ENCODE results near the gene SEC16B. TPM values are rescaled to one million over a fixed set of nuclear protein-coding genes. Genes with fewer than 3 reads are reported as not detected.

The SEC16B gene
- total and polyA plus RNA-seq, 9 of the 15 experiments (the other 6 are each of a cell fraction or from before 2014, with no cell fraction given), result not detected

GRCh38 chr1:177933881-177934280, 36.0 kb downstream of the SEC16B start:
- CTCF ChIA-PET (ENCODE audit: low intra/inter-chr PET ratio), result no interaction called here
- H2AFZ ChIP-seq (ENCODE audit: low read depth, low read length), result no peak overlapping the region
- no peak overlapping the region for H3K4me3 ChIP-seq
- H4K20me1 ChIP-seq (replicated peaks; ENCODE audit: control insufficient read depth, insufficient read depth, low read length), result no peaks in the 10 kb centered on the region
- no peaks in the 10 kb centered on the region for H3K79me2 ChIP-seq (ENCODE audit: control insufficient read depth, insufficient read depth, low read length)
- no TSS peak for BruUV-seq (replicated peaks)
- H3K27ac ChIP-seq (ENCODE audit: extremely low read depth, low read depth, low read length), result no peak overlapping the region
- intact Hi-C loops (cut with micrococcal nuclease) (no loop called here), in situ Hi-C loops (cut with MboI) (loop anchor here (25.0 kb wide), 1 partner anchor 1372 kb away; no protein-coding TSS in a partner anchor)
- WGBS (ENCODE audit: insufficient coverage, low coverage, missing lambda C conversion rate), result 0% methylated on average over 1 of the region's 1 CpG
- POLR2A ChIA-PET, result no interaction called here
- H3K4me1 ChIP-seq (replicated peaks in 1 of 2; ENCODE audit: control insufficient read depth in 2 of 2, insufficient read depth in 2 of 2, low read length in 2 of 2), result no peaks in the 10 kb centered on the region
- no peaks in the 10 kb centered on the region for H3K9me1 ChIP-seq (ENCODE audit: control insufficient read depth, insufficient read depth, low read length)
- FAIRE-seq (no peak), ATAC-seq (no peak), DNase-seq (ENCODE audit: extremely low read depth in 1 of 4, low spot score in 3 of 4) (no peak)
- no peaks in the 10 kb centered on the region for H3K9me3 ChIP-seq (replicated peaks; ENCODE audit: control insufficient read depth, insufficient read depth, low read depth, low read length)
- no peaks in the 10 kb centered on the region for H3K27me3 ChIP-seq (ENCODE audit: control insufficient read depth in 2 of 2, insufficient read depth in 2 of 2, low read length in 2 of 2)
- no peak overlapping the region for H3K9ac ChIP-seq (ENCODE audit: insufficient read depth in 1 of 2, low read depth in 2 of 2, low read length in 2 of 2)
- no peaks in the 10 kb centered on the region for H3K36me3 ChIP-seq (ENCODE audit: control insufficient read depth, insufficient read depth, low read length)
- TF ChIP-seq XRCC5 (IDR thresholded peaks at IDR 0.05; ENCODE audit: low read depth, low read length) (no peak), MAX (CRISPR knock-in tag; IDR thresholded peaks at IDR 0.05) (no peak), E2F5 (CRISPR knock-in tag; IDR thresholded peaks at IDR 0.05) (no peak), E2F3 (CRISPR knock-in tag; IDR thresholded peaks at IDR 0.05) (no peak), ZNF408 (CRISPR knock-in tag; IDR thresholded peaks at IDR 0.05; ENCODE audit: low read depth) (no peak), ESRRB (CRISPR knock-in tag; IDR thresholded peaks at IDR 0.05; ENCODE audit: borderline replicate concordance) (no peak), ZNF696 (CRISPR knock-in tag; conservative IDR thresholded peaks at IDR 0.05) (no peak), TAL1 (IDR thresholded peaks at IDR 0.05) (no peak), CBX2 (IDR thresholded peaks at IDR 0.05; ENCODE audit: insufficient read depth, low read length, poor library complexity, severe bottlenecking) (no peak), ZBTB2 (IDR thresholded peaks at IDR 0.05) (no peak), ZMIZ1 (IDR thresholded peaks at IDR 0.05; ENCODE audit: low read depth in 2 of 2, low read length in 2 of 2) (no peak), HNRNPH1 (optimal IDR thresholded peaks at IDR 0.05; ENCODE audit: low read depth, low read length) (no peak), SRSF3 (IDR thresholded peaks at IDR 0.05; ENCODE audit: insufficient read depth, low read length) (no peak), ZHX1 (conservative IDR thresholded peaks at IDR 0.05; ENCODE audit: low read length) (no peak), SMAD3 (CRISPR knock-in tag; conservative IDR thresholded peaks at IDR 0.05) (no peak)
- H3K4me2 ChIP-seq (ENCODE audit: insufficient read depth, low read length), result no peak overlapping the region

Data from K562 (cell line).